Activated CD8-positive, alpha-beta memory T cell treated with anti-CD3 and anti-CD28 coated beads, Interleukin-2, amount 10 ng/mL, durations not matched to agents 7 days and 5 days (primary cell): ENCODE measurements around the gene PLEKHA7. TPM values are rescaled to one million over a fixed set of nuclear protein-coding genes. Genes with fewer than 3 reads are reported as not detected.
A peak's percentile ranks its signal among the peaks of the same experiment; 100 is the strongest.

ENCODE experiments used
- ATAC-seq: fragments of 150-1000 bp; cut with Tn5 transposase; one replicate; pipeline ENCODE4 v1.10.0; 2021; ENCODE audit warnings: moderate library complexity
- CTCF ChIA-PET: fragments of 350-600 bp; sonication (Branson Sonifier 250); formaldehyde crosslinking; loops from one replicate; lab custom pipeline; 2021; ENCODE audit warnings: antibody characterized with exemption; lab: Charles Lee
- DNase-seq: peaks from one replicate; pipeline ENCODE4 v3.0.0-alpha.2; 2020
- H3K27ac Mint-ChIP-seq: one replicate; pipeline ENCODE4 v1.8.0; 2021; ENCODE audit warnings: mild to moderate bottlenecking, mixed read lengths
- H3K27me3 Mint-ChIP-seq: one replicate; pipeline ENCODE4 v1.8.0; 2021; ENCODE audit warnings: mixed read lengths
- H3K36me3 Mint-ChIP-seq: one replicate; pipeline ENCODE4 v1.8.0; 2021; ENCODE audit warnings: mild to moderate bottlenecking, mixed read lengths
- H3K4me1 Mint-ChIP-seq: one replicate; pipeline ENCODE4 v1.8.0; 2021; ENCODE audit warnings: mixed read lengths
- H3K4me3 Mint-ChIP-seq: one replicate; pipeline ENCODE4 v1.8.0; 2021; ENCODE audit warnings: mild to moderate bottlenecking, moderate library complexity, mixed read lengths
- H3K9me3 Mint-ChIP-seq: one replicate; pipeline ENCODE4 v1.8.0; 2022; ENCODE audit warnings: low read depth, mixed read lengths
- total RNA-seq, 2 experiments: library from RNA; stranded (reverse); gene quantifications; one replicate each; pipeline ENCODE4 v1.2.3, GENCODE V29; 2021

PLEKHA7 gene
- total RNA-seq, 2 experiments from 2014 or later, result 1.1 to 9.7 TPM

DNA sequence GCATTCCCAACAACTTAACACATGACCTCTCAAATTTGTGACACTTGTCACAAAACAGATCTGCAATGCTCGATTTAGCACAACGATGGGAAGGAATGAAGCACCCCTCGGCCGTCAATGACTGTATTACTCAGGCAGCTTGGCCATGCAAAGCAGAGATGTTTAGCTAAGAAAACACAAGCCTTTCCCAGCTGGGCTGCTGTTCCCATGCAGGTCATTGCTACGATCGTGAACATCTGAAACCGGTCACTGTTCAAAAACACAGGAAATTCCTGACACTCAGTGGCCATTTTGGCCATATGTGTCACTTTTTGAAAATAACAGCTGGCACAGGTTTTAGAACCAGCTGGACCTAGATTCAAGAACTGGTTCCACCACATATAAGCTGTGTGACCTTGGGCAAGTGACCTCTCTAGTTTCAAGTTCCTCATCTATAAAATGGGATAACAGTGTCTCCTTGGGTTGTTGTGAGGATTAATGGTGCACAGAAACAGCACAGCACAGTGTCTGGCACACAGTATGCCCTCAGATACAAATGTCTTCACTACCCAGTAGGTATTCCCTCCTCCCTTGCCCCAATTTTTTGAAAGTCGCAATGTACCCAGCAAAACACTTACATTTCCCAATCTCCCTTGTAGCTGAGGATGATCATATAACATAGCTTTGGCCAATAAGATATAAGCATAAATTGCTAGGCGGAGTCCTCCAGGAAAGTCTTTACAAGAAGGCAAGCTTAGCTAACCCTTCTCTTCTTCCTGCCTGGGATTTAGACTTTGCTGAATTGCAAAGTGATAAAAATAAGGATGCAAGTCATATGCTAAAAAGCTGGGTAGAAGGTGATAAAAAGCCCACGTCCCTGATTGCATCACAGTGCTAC is 182.7 kb downstream of the PLEKHA7 start:
- H3K27ac Mint-ChIP-seq, result no peak overlapping the region
- H3K9me3 Mint-ChIP-seq, result no peaks in the 10 kb centered on the region
- no peak for DNase-seq
- H3K4me1 Mint-ChIP-seq, result no peaks in the 10 kb centered on the region
- no peaks in the 10 kb centered on the region for H3K36me3 Mint-ChIP-seq
- H3K4me3 Mint-ChIP-seq, result no peak overlapping the region
- CTCF ChIA-PET, result interaction anchor here (1.6 kb wide), 1 partner anchor 232 kb away, joined by 3 read pairs; no protein-coding TSS in a partner anchor
- H3K27me3 Mint-ChIP-seq, result no peaks in the 10 kb centered on the region
- no peak for ATAC-seq

GRCh38 chr11:16827139-16827538 is 187.1 kb downstream of the PLEKHA7 start:
- Mint-ChIP-seq H3K9me3 (no peaks in the 10 kb centered on the region), H3K36me3 (no peaks in the 10 kb centered on the region), H3K27me3 (peaks cover 2% of the 10 kb centered on the region), H3K4me3 (no peak overlapping the region), H3K4me1 (no peaks in the 10 kb centered on the region), H3K27ac (no peak overlapping the region)
- DNase-seq, result no peak
- ATAC-seq, result no peak
- CTCF ChIA-PET, result no interaction called here

GRCh38 chr11:16825968-16826367 is 188.2 kb downstream of the PLEKHA7 start:
- Mint-ChIP-seq H3K36me3 (no peaks in the 10 kb centered on the region), H3K9me3 (no peaks in the 10 kb centered on the region), H3K27ac (no peak overlapping the region), H3K4me3 (no peak overlapping the region), H3K27me3 (peaks cover 4% of the 10 kb centered on the region), H3K4me1 (no peaks in the 10 kb centered on the region)
- ATAC-seq (no peak), DNase-seq (no peak)
- CTCF ChIA-PET, result no interaction called here

GRCh38 chr11:16825101-16825500 is 189.1 kb downstream of the PLEKHA7 start:
- peaks cover 7% of the 10 kb centered on the region for H3K27me3 Mint-ChIP-seq
- ATAC-seq, result no peak
- peaks cover 4% of the 10 kb centered on the region for H3K4me1 Mint-ChIP-seq
- no peak overlapping the region for H3K27ac Mint-ChIP-seq
- no peaks in the 10 kb centered on the region for H3K9me3 Mint-ChIP-seq
- no peaks in the 10 kb centered on the region for H3K36me3 Mint-ChIP-seq
- CTCF ChIA-PET, result no interaction called here
- no peak overlapping the region for H3K4me3 Mint-ChIP-seq
- DNase-seq, result no peak

GRCh38 chr11:16820324-16821092 is 193.7 kb downstream of the PLEKHA7 start:
- no peak overlapping the region for H3K4me3 Mint-ChIP-seq
- CTCF ChIA-PET, result interaction anchor here (0.7 to 2.9 kb wide), 17 partner anchors 9 to 255 kb away, joined by 3 to 19 read pairs (median 4); no protein-coding TSS in a partner anchor
- no peak overlapping the region for H3K27ac Mint-ChIP-seq
- peaks cover 4% of the 10 kb centered on the region for H3K4me1 Mint-ChIP-seq
- peak; percentile 76 for ATAC-seq
- no peaks in the 10 kb centered on the region for H3K36me3 Mint-ChIP-seq
- DNase-seq, result peak; percentile 78
- no peaks in the 10 kb centered on the region for H3K9me3 Mint-ChIP-seq
- peaks cover 10% of the 10 kb centered on the region for H3K27me3 Mint-ChIP-seq

DNA sequence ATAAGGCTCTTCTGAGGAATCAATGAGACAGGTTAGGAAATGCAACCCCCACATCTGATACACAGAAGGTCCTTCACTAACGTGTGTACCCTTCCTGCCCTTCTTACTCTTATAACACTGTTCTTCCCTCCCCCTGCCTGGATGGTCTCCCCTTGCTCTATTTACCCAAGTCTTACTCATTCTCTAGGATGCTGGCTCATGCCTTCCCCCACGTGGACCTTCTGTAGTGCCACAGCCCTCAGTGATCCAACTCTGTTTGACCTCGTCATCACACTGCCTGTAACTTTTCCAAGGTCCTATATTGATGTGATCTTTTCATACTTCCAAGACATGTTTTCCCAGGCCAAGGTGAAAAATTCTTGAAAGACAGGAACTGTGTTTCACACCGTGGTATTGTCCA is 195.9 kb downstream of the PLEKHA7 start:
- peaks cover 4% of the 10 kb centered on the region for H3K4me1 Mint-ChIP-seq
- ATAC-seq (no peak), DNase-seq (no peak)
- H3K36me3 Mint-ChIP-seq, result no peaks in the 10 kb centered on the region
- H3K27me3 Mint-ChIP-seq, result peaks cover 14% of the 10 kb centered on the region
- CTCF ChIA-PET, result interaction anchor here (1.3 kb wide), 1 partner anchor 17 kb away, joined by 4 read pairs; no protein-coding TSS in a partner anchor
- no peak overlapping the region for H3K27ac Mint-ChIP-seq
- no peaks in the 10 kb centered on the region for H3K9me3 Mint-ChIP-seq
- no peak overlapping the region for H3K4me3 Mint-ChIP-seq

- Mint-ChIP-seq H3K36me3 (no peaks in the 10 kb centered on the region), H3K4me3 (no peak overlapping the region), H3K27ac (no peak overlapping the region), H3K9me3 (no peaks in the 10 kb centered on the region), H3K4me1 (peaks cover 4% of the 10 kb centered on the region), H3K27me3 (peaks cover 12% of the 10 kb centered on the region)
- ATAC-seq, result no peak
- DNase-seq, result no peak
- CTCF ChIA-PET, result interaction anchor here (1.3 kb wide), 1 partner anchor 16 kb away, joined by 4 read pairs; no protein-coding TSS in a partner anchor
Measured at GRCh38 chr11:16817351-16817750, 196.9 kb downstream of the PLEKHA7 start.

DNA sequence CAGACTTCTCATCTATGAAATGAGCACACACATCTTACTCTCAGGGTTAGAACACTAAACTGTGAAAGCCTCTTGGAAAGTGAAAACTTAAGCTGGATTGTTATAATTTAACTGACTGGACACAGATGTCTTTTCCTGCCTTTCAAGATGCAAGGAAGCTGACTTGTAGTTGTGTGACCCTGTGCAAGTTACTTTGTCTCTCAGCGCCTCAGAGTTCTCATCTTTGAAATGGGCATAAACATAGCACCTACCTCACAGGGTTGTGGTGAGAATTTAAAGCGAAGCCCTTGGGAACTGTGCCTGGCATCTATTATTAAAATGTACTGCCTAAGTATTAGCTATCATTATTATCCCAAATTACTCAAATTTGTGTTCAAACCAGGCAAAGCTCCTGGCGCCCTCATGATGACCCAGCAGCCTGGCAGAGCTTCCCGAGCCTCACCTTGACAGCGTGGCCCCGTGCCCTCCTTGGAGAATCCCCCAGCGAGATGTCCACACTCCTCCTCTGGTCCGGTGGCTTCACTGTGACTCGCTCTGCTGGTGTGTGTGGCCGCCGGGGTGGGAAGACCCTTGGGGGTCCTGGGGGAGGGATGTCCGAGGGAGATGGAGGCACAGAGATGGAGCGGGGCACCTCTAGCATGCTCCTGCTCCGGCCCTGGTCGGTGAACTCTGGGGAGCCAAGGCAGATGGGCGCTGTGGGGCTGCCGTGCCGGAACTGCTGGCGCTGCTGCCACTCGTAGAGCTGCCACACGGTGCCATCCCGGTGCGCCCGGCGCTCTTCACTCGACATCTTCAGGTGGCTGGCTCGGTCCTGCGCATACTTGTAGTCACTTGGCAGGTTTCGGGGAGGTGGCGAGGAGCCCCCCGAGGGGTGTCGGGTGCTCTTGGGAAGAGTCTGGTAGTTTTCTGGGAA is 197.6 kb downstream of the PLEKHA7 start:
- DNase-seq, result no peak
- no peak overlapping the region for H3K27ac Mint-ChIP-seq
- peaks cover 4% of the 10 kb centered on the region for H3K4me1 Mint-ChIP-seq
- CTCF ChIA-PET, result no interaction called here
- H3K27me3 Mint-ChIP-seq, result peaks cover 10% of the 10 kb centered on the region
- H3K9me3 Mint-ChIP-seq, result no peaks in the 10 kb centered on the region
- H3K36me3 Mint-ChIP-seq, result no peaks in the 10 kb centered on the region
- H3K4me3 Mint-ChIP-seq, result no peak overlapping the region
- ATAC-seq, result no peak

- no peak for ATAC-seq
Measured at GRCh38 chr11:16815047-16815767, 199.0 kb downstream of the PLEKHA7 start.

GRCh38 chr11:16814410-16815046 is 199.7 kb downstream of the PLEKHA7 start:
- Mint-ChIP-seq H3K4me1 (no peaks in the 10 kb centered on the region), H3K27me3 (peaks cover 7% of the 10 kb centered on the region), H3K27ac (no peak overlapping the region), H3K9me3 (no peaks in the 10 kb centered on the region), H3K36me3 (no peaks in the 10 kb centered on the region), H3K4me3 (no peak overlapping the region)
- ATAC-seq, result no peak
- CTCF ChIA-PET, result interaction anchor here (1.2 to 1.5 kb wide), 2 partner anchors 60 to 202 kb away, joined by 3 read pairs; no protein-coding TSS in a partner anchor
- no peak for DNase-seq

More at GRCh38 chr11:16815047-16815767, 199.0 kb downstream of the PLEKHA7 start:
- Mint-ChIP-seq H3K27ac (no peak overlapping the region), H3K27me3 (peaks cover 8% of the 10 kb centered on the region), H3K4me1 (no peaks in the 10 kb centered on the region), H3K36me3 (no peaks in the 10 kb centered on the region), H3K4me3 (no peak overlapping the region), H3K9me3 (no peaks in the 10 kb centered on the region)
- DNase-seq, result no peak
- CTCF ChIA-PET, result interaction anchor here (1.2 to 1.5 kb wide), 2 partner anchors 59 to 201 kb away, joined by 3 read pairs; no protein-coding TSS in a partner anchor

- CTCF ChIA-PET, result interaction anchor here (0.9 kb wide), 1 partner anchor 25 kb away, joined by 3 read pairs; no protein-coding TSS in a partner anchor
- ATAC-seq, result no peak
- no peaks in the 10 kb centered on the region for H3K9me3 Mint-ChIP-seq
- no peak for DNase-seq
- no peak overlapping the region for H3K4me3 Mint-ChIP-seq
- H3K27me3 Mint-ChIP-seq, result peaks cover 5% of the 10 kb centered on the region
- no peaks in the 10 kb centered on the region for H3K4me1 Mint-ChIP-seq
- no peaks in the 10 kb centered on the region for H3K36me3 Mint-ChIP-seq
- no peak overlapping the region for H3K27ac Mint-ChIP-seq
Measured at GRCh38 chr11:16813126-16813525, 201.1 kb downstream of the PLEKHA7 start.

DNA sequence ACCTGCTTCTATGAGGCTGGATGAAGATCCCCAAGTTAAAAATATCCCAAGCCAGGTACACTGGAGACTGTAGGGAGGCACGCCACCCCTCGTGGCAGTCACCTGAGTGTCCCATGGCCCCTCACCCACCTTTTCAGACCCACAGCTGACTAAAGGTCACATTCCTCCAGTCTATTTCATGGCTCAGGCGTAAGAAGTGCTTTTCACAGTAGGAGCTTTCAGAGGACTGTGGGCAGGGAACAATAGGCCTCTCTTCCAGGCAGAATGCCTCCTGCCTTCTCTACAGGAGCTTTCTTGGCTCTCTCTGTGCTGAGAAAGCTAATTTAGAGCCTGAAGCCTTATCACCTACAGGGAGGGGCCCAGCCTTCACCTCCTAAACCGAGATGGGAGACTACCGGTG is 201.9 kb downstream of the PLEKHA7 start:
- H3K9me3 Mint-ChIP-seq, result no peaks in the 10 kb centered on the region
- H3K4me3 Mint-ChIP-seq, result no peak overlapping the region
- CTCF ChIA-PET, result interaction anchor here (2.1 kb wide), 1 partner anchor 8 kb away, joined by 12 read pairs; no protein-coding TSS in a partner anchor
- DNase-seq, result no peak
- H3K27ac Mint-ChIP-seq, result no peak overlapping the region
- H3K36me3 Mint-ChIP-seq, result no peaks in the 10 kb centered on the region
- no peak for ATAC-seq
- peaks cover 4% of the 10 kb centered on the region for H3K27me3 Mint-ChIP-seq
- H3K4me1 Mint-ChIP-seq, result peaks cover 3% of the 10 kb centered on the region
